Activated naive CD4-positive, alpha-beta T cell (primary cell): Measurements from ENCODE around the gene MYZAP.

Source experiments
- DNase-seq, 4 experiments: peaks; one replicate each; lab custom pipeline; 2025; lab: John Stamatoyannopoulos, UW

The MYZAP gene

GRCh38 chr15:57591822-57592367 lies at the start of gene MYZAP:
MYZAP (plus strand) TSS chr15:57591904; CDS start chr15:57592035, 131 bp downstream.
- peak in 3 of 4 experiments; percentile 6 to 54 (median 8) for DNase-seq

GRCh38 chr15:57542505-57542817 lies 49.2 kb upstream of the MYZAP start:
- DNase-seq = no peak

GRCh38 chr15:57544848-57545480 lies 46.7 kb upstream of the MYZAP start:
- no peak for DNase-seq

GRCh38 chr15:57545995-57546394 lies 45.7 kb upstream of the MYZAP start:
- DNase-seq = no peak

GRCh38 chr15:57547243-57547755 lies 44.4 kb upstream of the MYZAP start:
- DNase-seq = no peak

- DNase-seq = no peak
Measured at GRCh38 chr15:57548351-57548750, 43.4 kb upstream of the MYZAP start.

GRCh38 chr15:57548835-57549234 lies 42.9 kb upstream of the MYZAP start:
- DNase-seq = no peak

GRCh38 chr15:57549935-57550334 lies 41.8 kb upstream of the MYZAP start:
- no peak for DNase-seq

GRCh38 chr15:57550640-57551039 lies 41.1 kb upstream of the MYZAP start:
- no peak for DNase-seq

GRCh38 chr15:57551715-57552677 lies 39.7 kb upstream of the MYZAP start:
- DNase-seq = no peak

GRCh38 chr15:57552678-57553334 lies 38.9 kb upstream of the MYZAP start:
- no peak for DNase-seq

GRCh38 chr15:57553526-57553925 lies 38.2 kb upstream of the MYZAP start:
- no peak for DNase-seq

GRCh38 chr15:57554063-57554811 lies 37.5 kb upstream of the MYZAP start:
- DNase-seq = no peak

GRCh38 chr15:57554812-57555179 lies 36.9 kb upstream of the MYZAP start:
- DNase-seq = no peak

- no peak for DNase-seq
Measured at GRCh38 chr15:57555270-57555669, 36.4 kb upstream of the MYZAP start.

GRCh38 chr15:57556040-57556439 lies 35.7 kb upstream of the MYZAP start:
- DNase-seq = no peak

GRCh38 chr15:57557267-57557666 lies 34.4 kb upstream of the MYZAP start:
- no peak for DNase-seq

- DNase-seq = no peak
Measured at GRCh38 chr15:57557810-57558209, 33.9 kb upstream of the MYZAP start.

GRCh38 chr15:57559875-57560274 lies 31.8 kb upstream of the MYZAP start:
- DNase-seq = peak; percentile 38 to 66 (median 62)

GRCh38 chr15:57561041-57561711 lies 30.5 kb upstream of the MYZAP start:
- peak; percentile 8 to 31 (median 25) for DNase-seq

- DNase-seq = no peak
Measured at GRCh38 chr15:57562196-57562769, 29.4 kb upstream of the MYZAP start.
